HG03060 (cell line): ENCODE measurements around the gene ARHGEF26.

Experiments used
- ATAC-seq: cut with Tn5 transposase; IDR thresholded peaks from one replicate; pipeline ENCODE4 v1.9.1; 2021; ENCODE audit warnings: low read depth, moderate number of reproducible peaks; ENCODE audit not compliant: unreplicated experiment

Gene ARHGEF26

GRCh38 chr3:154148541-154148940 lies 27.4 kb downstream of the ARHGEF26 start:
- ATAC-seq, result no peak

DNA sequence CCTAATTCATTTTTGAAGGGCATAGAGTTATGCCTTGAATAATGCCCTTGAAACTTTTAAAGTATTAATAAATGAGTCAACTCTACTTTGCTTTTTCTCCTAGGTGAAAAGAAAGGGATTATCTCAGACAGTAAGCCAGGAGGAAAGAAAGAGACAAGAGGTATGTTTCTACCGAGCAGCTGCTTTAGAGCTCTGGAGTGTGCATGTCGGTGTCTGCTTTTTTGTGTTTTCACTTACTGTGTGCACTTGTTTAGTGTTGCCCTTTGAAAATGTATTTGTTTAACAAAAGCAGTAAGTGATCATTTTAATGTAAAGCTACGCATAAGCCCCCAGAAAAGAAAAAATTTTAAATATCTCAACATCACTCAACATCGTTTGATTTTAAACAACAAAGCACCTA lies 28.1 kb downstream of the ARHGEF26 start:
- ATAC-seq, result no peak

GRCh38 chr3:154151969-154152368 lies 30.8 kb downstream of the ARHGEF26 start:
- no peak for ATAC-seq

DNA sequence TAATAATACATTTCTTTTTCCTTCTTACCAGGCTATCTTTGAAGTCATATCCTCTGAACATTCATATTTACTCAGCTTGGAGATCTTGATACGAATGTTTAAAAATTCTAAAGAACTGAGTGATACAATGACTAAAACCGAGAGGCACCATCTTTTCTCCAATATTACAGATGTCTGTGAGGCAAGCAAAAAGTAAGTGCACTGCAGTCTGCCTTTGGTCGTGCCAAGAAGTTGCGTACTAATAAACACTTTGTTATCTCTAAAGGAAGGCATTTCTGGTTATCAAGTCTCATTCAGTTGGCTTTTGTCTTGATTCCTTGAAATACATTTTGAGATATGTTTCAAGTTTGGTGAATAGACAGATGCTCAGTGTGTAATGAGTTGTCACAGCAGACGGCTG lies 31.6 kb downstream of the ARHGEF26 start:
- no peak for ATAC-seq

- no peak for ATAC-seq
Measured at GRCh38 chr3:154156530-154156929, 35.3 kb downstream of the ARHGEF26 start.

DNA sequence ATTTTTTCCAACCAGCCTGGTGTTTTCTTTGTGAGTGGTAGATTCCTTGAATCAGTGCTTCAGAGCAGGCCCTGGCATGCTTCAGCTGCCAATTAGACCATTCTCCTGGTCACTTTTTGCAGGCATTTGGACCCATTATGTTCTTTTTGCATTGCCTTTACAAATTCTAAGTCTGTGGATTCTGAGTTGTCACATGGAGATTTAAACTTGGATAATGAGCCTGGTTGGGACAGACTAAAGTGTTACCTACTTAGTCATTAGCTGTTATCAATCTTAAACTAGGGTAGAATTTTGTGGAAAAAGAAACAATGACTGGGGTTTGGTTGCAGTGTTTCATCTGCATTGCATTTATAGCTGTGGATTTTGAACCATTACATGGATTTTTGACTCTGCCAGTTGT lies 40.6 kb downstream of the ARHGEF26 start:
- no peak for ATAC-seq

DNA sequence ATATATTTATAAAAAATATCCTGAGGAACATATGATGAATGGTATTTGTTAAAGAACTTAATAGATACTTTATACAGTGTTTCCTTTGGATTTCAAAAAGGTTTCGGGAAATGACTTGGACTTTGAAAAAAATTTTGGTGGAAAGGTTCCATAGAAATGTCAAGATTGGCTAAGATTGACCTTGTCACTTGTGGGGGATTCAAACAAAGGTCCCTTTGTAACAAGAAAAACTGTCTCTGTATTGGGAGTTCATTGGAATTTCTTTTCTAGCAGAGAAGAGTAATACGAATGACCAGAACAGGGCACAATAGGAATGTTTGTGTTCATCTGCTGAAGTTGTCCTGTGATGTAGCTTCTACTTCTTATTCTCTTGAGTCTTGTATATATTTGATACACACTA lies 43.2 kb downstream of the ARHGEF26 start:
- no peak for ATAC-seq

GRCh38 chr3:154168998-154169795 lies 48.0 kb downstream of the ARHGEF26 start:
- no peak for ATAC-seq

- ATAC-seq, result no peak
Measured at GRCh38 chr3:154169796-154170110, 48.6 kb downstream of the ARHGEF26 start.

DNA sequence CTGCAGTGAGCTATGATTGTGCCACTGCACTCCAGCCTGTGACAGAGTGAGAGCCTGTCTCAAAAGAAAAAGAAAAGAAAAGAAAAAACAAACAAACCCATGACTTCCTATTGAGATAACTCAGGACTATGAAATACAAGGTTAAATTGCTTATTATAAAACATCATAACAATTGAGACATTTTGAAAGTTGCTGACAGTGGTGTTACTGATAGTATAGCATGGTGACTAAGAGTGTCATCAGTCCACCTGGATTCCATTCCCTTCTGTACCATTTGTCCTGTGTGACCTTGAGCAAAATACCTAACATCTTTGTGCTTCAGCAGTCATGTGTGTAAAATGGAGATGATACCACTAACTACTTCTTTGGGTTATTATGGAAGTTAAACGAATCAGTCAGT lies 49.1 kb downstream of the ARHGEF26 start:
- ATAC-seq, result no peak

GRCh38 chr3:154175041-154175440 lies 53.9 kb downstream of the ARHGEF26 start:
- no peak for ATAC-seq

DNA sequence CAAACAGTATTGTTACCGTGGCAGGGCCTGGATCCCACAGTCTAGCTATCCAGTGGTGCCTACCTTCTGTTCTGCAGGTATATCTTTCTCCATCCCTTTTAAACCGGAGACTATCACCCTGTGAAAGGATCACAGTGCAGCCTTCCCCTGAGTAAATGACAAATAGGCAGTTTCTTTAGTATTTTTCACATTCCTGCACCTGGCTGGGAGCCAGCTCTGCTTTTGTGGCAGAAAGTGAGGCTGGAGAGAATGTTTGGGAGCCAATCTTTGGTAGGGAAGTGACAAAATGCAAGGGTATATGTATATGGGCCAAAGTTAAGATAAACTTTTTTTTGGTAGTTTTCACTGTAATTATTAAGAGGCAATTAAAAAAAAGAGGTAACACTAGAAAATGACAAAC lies 54.8 kb downstream of the ARHGEF26 start:
- ATAC-seq, result no peak

- no peak for ATAC-seq
Measured at GRCh38 chr3:154177406-154177805, 56.2 kb downstream of the ARHGEF26 start.

GRCh38 chr3:154178172-154178571 lies 57.0 kb downstream of the ARHGEF26 start:
- ATAC-seq, result no peak

DNA sequence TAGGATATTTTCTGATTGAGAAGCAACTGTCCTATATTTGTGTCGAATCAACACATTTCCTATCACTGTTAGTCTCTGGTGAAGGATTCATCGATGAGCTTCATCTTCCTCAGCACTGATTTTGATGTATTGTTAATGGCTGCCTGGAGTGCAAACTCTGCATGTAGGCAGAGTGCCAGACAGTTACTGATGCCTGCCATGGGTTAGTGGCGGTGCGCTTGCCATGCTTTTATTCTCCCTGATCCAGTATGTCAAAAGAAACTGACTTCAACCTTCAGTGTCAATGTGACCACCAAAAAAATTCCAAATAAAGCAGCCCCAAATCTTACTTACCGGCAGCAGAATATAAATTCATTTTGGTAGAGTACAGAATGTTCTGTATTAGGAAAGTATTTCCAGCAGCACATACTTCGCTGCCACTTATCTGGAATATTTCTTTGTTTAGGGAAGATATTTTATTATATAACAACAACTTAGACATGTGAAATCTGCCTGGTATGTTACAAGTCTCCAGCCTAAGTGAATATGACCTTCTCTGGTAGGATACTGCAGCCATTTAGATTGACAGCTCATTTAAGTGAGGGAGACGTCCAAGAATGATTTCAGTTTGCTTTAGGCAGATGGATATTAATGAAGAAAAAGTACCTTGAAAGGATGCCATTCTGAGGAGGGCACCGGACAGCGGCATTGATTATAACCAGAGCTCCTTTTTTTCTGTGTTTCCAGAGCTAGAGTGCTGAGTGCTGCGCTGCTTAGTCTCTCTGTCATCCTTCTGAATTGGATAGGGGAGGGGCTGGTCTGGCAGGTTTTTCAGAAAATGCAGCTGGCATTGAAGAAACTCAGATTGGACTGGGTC lies 59.9 kb downstream of the ARHGEF26 start:
- ATAC-seq, result no peak

GRCh38 chr3:154182322-154182922 lies 61.2 kb downstream of the ARHGEF26 start:
- no peak for ATAC-seq

- no peak for ATAC-seq
Measured at GRCh38 chr3:154182975-154183374, 61.8 kb downstream of the ARHGEF26 start.

GRCh38 chr3:154184582-154184981 lies 63.4 kb downstream of the ARHGEF26 start:
- no peak for ATAC-seq

DNA sequence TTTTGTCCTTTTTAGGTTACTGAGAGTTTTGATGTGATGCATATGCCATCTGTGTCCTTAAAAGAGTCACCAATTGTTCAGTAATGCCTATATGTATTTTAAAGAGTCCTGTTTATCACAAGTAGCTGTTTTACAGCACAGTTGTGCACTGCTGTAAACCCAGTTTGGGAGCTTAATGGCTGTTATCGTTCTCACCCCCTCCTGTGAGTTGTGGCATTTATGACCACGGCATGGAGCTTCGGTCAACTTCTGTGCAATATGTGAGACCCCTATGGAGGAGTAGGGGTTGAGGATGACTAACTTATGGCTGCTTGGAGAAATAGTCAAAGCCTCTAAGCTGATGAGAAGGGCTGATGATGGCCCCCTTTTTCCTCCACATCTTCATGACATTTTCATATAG lies 67.2 kb downstream of the ARHGEF26 start:
- no peak for ATAC-seq

DNA sequence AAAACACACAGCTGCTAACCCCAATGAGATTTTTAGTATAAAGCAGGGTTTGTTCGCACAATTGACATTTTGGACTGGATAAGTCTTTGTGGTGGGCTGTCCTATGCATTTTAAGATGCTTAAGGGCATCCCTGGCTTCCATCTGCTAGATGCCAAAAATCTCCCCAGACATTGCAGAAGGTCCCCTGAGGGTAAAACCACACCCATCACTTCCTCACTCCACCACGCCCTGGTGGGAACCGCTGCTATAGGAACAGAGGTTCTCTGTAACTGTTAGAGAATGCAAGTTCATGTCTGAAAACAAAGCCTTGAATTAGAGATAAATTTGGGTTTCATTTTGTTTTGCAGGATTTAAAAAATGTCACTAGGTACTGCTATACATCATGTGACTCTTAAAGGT lies 67.7 kb downstream of the ARHGEF26 start:
- ATAC-seq, result no peak

- no peak for ATAC-seq
Measured at GRCh38 chr3:154191520-154191919, 70.3 kb downstream of the ARHGEF26 start.

DNA sequence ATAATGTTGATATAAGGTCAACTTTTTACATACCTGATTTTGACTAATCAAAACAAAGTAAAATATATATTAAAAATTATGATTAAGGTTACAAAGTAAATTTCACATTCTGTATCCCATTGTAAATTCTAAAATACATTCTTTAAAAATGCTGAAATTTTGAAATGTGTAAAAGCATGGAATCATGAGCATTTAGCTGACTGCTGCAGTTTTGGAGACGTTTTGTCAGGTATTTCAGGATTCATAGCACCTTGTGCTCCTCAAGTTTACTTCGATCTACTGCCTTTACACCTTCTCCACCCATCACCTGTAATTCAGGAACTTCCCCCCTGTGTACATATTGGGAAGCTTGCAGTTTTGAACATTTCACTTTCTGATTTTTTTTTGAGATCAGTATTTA lies 71.0 kb downstream of the ARHGEF26 start:
- no peak for ATAC-seq
